ENCODE data around the gene PNO1. TPM values are rescaled to one million over a fixed set of nuclear protein-coding genes. Genes with fewer than 3 reads are reported as not detected.
A peak's percentile ranks its signal among the peaks of the same experiment; 100 is the strongest.

Gene PNO1
- total and polyA plus RNA-seq, 9 of the 15 experiments (the other 6 are each of a cell fraction or from before 2014, with no cell fraction given) = 11.8 to 81.7 (median 41.1) TPM

DNA sequence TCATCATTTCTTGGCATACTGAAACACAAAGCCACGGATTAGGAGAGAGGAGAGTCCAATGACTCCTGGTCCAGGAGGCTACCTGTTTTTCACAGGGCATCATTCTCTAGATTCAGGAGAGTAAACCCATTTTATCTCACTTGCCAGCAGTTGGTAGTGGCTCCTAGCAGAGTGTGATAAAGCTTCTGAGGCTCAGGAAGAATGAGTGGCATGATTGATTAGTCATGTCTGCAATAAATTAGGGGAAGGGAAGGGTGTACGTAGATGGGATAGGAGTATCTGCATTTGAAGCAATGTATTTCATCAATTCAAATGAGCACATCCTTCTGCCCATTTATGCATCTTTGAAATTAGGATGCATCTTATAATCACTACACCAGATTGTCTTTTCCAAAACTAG, 31.1 kb upstream of the PNO1 start (continued):
- TF ChIP-seq FUS (optimal IDR thresholded peaks at IDR 0.05; ENCODE audit: low read depth, low read length) = no peak
- no peak for TF ChIP-seq ZNF347 (CRISPR knock-in tag; IDR thresholded peaks at IDR 0.05; ENCODE audit: low read depth)
- no peak for TF ChIP-seq SUPT5H (IDR thresholded peaks at IDR 0.05)
- TF ChIP-seq, protein P1, sequence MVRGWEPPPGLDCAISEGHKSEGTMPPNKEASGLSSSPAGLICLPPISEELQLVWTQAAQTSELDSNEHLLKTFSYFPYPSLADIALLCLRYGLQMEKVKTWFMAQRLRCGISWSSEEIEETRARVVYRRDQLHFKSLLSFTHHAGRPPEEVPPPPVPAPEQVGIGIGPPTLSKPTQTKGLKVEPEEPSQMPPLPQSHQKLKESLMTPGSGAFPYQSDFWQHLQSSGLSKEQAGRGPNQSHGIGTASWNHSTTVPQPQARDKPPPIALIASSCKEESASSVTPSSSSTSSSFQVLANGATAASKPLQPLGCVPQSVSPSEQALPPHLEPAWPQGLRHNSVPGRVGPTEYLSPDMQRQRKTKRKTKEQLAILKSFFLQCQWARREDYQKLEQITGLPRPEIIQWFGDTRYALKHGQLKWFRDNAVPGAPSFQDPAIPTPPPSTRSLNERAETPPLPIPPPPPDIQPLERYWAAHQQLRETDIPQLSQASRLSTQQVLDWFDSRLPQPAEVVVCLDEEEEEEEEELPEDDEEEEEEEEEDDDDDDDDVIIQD (CRISPR knock-in tag; IDR thresholded peaks at IDR 0.05) = no peak
- TF ChIP-seq, protein P2, sequence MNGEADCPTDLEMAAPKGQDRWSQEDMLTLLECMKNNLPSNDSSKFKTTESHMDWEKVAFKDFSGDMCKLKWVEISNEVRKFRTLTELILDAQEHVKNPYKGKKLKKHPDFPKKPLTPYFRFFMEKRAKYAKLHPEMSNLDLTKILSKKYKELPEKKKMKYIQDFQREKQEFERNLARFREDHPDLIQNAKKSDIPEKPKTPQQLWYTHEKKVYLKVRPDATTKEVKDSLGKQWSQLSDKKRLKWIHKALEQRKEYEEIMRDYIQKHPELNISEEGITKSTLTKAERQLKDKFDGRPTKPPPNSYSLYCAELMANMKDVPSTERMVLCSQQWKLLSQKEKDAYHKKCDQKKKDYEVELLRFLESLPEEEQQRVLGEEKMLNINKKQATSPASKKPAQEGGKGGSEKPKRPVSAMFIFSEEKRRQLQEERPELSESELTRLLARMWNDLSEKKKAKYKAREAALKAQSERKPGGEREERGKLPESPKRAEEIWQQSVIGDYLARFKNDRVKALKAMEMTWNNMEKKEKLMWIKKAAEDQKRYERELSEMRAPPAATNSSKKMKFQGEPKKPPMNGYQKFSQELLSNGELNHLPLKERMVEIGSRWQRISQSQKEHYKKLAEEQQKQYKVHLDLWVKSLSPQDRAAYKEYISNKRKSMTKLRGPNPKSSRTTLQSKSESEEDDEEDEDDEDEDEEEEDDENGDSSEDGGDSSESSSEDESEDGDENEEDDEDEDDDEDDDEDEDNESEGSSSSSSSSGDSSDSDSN (IDR thresholded peaks at IDR 0.05; ENCODE audit: borderline replicate concordance in 1 of 2, low read depth in 2 of 2, low read length in 2 of 2) = no peak
- TF ChIP-seq, protein P3, sequence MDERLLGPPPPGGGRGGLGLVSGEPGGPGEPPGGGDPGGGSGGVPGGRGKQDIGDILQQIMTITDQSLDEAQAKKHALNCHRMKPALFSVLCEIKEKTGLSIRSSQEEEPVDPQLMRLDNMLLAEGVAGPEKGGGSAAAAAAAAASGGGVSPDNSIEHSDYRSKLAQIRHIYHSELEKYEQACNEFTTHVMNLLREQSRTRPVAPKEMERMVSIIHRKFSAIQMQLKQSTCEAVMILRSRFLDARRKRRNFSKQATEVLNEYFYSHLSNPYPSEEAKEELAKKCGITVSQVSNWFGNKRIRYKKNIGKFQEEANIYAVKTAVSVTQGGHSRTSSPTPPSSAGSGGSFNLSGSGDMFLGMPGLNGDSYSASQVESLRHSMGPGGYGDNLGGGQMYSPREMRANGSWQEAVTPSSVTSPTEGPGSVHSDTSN (CRISPR knock-in tag; IDR thresholded peaks at IDR 0.05; ENCODE audit: low read depth) = no peak
- TF ChIP-seq, protein P3 (tag; conservative IDR thresholded peaks at IDR 0.05; ENCODE audit: low read depth) = peak; percentile 87
- no peak for TF ChIP-seq BCOR (IDR thresholded peaks at IDR 0.05)
- no peak for TF ChIP-seq ZNF253 (CRISPR knock-in tag; conservative IDR thresholded peaks at IDR 0.05)
- no peak for TF ChIP-seq HDGF (IDR thresholded peaks at IDR 0.05)
- no peak for TF ChIP-seq ZEB2 (IDR thresholded peaks at IDR 0.05)
- TF ChIP-seq ARNT (IDR thresholded peaks at IDR 0.05) = no peak
- TF ChIP-seq TCF3 (CRISPR knock-in tag; IDR thresholded peaks at IDR 0.05) = peak; percentile 78
- no peak for TF ChIP-seq ZNF431 (CRISPR knock-in tag; IDR thresholded peaks at IDR 0.05)
- TF ChIP-seq THRAP3 (IDR thresholded peaks at IDR 0.05; ENCODE audit: borderline replicate concordance) = no peak
- TF ChIP-seq ZNF3 (CRISPR knock-in tag; IDR thresholded peaks at IDR 0.05) = no peak
- TF ChIP-seq, protein P4, sequence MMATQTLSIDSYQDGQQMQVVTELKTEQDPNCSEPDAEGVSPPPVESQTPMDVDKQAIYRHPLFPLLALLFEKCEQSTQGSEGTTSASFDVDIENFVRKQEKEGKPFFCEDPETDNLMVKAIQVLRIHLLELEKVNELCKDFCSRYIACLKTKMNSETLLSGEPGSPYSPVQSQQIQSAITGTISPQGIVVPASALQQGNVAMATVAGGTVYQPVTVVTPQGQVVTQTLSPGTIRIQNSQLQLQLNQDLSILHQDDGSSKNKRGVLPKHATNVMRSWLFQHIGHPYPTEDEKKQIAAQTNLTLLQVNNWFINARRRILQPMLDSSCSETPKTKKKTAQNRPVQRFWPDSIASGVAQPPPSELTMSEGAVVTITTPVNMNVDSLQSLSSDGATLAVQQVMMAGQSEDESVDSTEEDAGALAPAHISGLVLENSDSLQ (IDR thresholded peaks at IDR 0.05) = peak; percentile 67; the same call in 1 of the 2 replicates
- TF ChIP-seq LCOR (CRISPR knock-in tag; IDR thresholded peaks at IDR 0.05) = no peak
- TF ChIP-seq ZNF316 (IDR thresholded peaks at IDR 0.05) = no peak
- no peak for TF ChIP-seq ZNF583 (CRISPR knock-in tag; IDR thresholded peaks at IDR 0.05)
- TF ChIP-seq PRPF4 (IDR thresholded peaks at IDR 0.05; ENCODE audit: insufficient read depth, low read depth, low read length, poor library complexity, severe bottlenecking) = no peak
- TF ChIP-seq, protein P5, sequence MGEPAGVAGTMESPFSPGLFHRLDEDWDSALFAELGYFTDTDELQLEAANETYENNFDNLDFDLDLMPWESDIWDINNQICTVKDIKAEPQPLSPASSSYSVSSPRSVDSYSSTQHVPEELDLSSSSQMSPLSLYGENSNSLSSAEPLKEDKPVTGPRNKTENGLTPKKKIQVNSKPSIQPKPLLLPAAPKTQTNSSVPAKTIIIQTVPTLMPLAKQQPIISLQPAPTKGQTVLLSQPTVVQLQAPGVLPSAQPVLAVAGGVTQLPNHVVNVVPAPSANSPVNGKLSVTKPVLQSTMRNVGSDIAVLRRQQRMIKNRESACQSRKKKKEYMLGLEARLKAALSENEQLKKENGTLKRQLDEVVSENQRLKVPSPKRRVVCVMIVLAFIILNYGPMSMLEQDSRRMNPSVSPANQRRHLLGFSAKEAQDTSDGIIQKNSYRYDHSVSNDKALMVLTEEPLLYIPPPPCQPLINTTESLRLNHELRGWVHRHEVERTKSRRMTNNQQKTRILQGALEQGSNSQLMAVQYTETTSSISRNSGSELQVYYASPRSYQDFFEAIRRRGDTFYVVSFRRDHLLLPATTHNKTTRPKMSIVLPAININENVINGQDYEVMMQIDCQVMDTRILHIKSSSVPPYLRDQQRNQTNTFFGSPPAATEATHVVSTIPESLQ (CRISPR knock-in tag; IDR thresholded peaks at IDR 0.05) = no peak
- no peak for TF ChIP-seq ZFX (CRISPR knock-in tag; IDR thresholded peaks at IDR 0.05)
